IPS DF 4.7 (cell line): ENCODE data around the gene CUL4A.
"Not testable (repeated sequence)": the region's sequence is repeated elsewhere in the genome, so short reads cannot be mapped to it uniquely, and the experiment has no call there.

Experiments used
- DNase-seq: peaks from one replicate; pipeline ENCODE4 v3.0.0-alpha.2; 2013; ENCODE audit warnings: low spot score; ENCODE audit errors: extremely low read depth

CUL4A gene

DNA sequence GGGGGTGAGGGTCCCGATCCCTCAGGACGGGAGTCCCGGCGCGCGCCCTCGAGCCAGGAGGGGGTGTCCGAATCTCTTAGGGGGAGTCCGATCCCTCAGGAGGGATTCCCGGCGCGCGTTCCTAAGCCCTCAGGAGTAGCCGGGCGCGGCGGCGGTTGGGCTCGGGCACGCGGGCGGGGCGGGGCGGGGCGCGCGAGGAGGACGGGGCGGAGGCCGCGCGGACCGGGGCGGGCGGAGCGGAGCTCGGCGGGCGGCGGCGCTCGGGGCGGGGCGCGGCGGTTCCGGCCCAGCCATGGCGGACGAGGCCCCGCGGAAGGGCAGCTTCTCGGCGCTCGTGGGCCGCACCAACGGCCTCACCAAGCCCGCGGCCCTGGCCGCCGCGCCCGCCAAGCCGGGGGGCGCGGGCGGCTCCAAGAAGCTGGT is at the start of gene CUL4A:
TSS of gene CUL4A (plus strand) at position 278 of the 423 bp plus-strand sequence. CDS start at position 293, 15 bp downstream.
- DNase-seq: no peak

GRCh38 chr13:113159701-113160100 is 49.7 kb upstream of the CUL4A start:
- no peak for DNase-seq

GRCh38 chr13:113160983-113161382 is 48.4 kb upstream of the CUL4A start:
- no peak for DNase-seq

GRCh38 chr13:113161433-113161832 is 48.0 kb upstream of the CUL4A start:
- no peak for DNase-seq

DNA sequence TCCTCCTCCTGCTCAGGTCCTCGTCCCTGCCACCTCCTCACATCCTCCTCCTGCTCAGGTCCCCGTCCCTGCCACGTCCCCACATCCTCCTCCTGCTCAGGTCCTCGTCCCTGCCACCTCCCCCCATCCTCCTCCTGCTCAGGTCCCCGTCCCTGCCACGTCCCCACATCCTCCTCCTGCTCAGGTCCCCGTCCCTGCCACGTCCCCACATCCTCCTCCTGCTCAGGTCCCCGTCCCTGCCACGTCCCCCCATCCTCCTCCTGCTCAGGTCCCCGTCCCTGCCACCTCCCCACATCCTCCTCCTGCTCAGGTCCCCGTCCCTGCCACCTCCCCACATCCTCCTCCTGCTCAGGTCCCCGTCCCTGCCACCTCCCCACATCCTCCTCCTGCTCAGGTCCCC is 47.4 kb upstream of the CUL4A start:
- DNase-seq: not testable (repeated sequence)

DNA sequence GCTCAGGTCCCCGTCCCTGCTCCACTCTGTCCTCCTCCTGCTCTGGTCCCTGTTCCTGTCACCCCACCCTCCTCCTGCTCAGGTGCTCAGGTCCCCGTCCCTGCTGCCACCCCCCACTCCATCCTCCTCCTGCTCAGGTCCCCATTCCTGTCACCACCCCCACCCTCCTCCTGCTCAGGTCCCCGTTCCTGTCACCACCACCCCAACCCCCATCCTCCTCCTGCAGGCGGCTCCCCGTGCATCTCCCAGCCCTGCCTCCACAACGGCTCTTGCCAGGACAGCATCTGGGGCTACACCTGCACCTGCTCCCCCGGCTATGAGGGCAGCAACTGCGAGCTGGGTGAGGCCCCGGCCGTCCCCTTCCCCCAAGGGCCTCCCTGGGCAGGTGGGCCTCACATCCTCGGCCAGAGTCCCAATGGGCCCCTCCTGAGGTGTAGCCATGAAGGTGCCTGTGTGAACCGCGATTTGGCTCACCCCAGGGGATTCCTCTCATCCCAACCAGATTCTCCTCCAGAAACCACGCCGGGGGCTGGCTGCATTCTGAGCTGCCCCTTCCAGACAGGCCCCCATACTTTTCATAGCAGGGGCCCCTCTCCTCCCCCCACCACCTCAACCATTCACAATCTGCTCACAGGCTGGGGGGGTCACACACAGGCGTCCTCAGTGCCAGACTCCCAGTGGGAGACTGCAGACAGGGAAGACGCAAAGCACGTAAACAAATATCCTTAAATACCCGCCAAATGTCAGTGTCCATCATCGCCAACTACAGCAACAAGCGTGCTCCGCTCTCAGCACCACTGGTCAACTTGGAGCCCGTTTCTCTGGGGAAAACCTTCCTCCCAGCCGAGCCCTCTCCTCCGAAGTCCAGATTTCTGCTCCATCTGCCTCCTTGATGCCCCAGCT is 46.4 kb upstream of the CUL4A start:
- no peak for DNase-seq

DNA sequence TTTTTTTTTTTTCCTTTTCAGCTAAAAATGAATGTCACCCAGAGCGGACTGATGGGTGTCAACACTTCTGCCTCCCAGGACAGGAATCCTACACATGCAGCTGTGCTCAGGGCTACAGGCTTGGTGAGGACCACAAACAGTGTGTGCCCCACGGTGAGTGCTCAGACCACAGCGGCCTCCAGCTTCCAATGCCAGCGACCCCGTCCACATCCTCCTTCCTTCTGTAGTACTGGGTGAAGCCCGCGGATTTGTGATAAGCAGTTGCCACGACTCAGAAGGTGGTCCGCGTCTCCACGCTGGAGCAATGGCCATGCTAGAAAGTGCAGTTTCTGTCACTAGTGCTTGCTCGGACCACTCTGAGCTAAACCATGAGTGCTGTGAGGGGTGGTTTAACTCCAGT is 44.9 kb upstream of the CUL4A start:
- DNase-seq: no peak

DNA sequence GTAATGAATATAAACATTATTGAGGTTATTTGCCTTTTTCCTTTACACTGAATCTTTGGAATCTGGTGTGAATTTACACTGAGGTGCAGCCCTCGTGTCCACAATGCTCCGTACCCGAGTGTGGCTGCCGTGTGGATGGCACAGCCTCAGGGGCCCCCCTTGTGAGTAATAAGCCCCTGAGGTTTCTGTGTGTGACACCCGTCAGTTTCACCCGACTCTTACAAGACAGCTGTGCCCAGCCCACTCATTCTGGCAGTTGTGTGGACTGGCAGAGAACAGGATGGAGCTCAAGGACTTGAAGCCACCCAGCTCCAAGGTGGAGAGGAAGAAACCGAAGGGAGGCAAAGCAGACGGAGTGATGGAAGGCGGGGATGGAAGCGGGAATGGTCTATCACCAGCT is 43.1 kb upstream of the CUL4A start:
- DNase-seq: no peak

- no peak for DNase-seq
These were observed 42.7 kb upstream of the CUL4A start for GRCh38 chr13:113166681-113167080.

DNA sequence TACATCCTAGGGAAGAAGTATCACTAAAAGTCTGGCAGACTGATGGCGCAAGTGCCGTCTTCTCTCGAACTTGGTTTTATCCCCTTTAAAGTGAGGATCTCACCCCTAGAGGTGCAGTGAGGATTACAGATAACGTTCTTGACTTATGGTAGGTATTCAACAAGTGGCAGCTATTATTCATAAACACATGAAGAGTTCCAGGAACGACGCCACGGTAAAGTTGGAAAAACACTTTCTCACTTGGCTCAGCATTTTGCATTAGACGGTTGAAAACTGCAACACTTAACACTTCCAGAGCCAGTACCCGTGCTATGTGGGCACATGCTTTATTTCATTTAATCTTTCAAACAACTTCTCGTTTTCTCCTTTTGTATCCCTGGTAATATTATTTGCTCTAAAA is 42.3 kb upstream of the CUL4A start:
- DNase-seq: no peak

GRCh38 chr13:113167575-113167974 is 41.8 kb upstream of the CUL4A start:
- DNase-seq: no peak

DNA sequence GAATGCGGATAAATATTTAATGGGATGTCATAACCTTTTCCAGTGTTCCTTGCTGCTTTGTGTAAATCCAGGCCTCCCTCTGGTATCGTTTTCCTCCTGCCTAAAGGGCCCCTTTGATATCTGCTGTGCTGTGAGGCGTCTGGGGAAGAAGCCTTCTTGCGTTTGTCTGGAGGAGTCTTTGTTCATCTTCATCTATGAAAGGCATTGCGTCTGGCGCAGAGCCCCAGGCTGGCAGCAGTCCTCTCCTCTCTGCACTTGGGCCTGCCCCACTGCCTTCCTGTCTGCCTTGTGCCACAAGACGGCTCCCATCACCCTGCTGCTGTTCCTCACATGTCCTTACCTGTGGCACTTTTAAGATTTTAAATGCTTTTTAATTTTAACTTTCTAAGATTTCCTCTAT is 41.2 kb upstream of the CUL4A start:
- no peak for DNase-seq

DNA sequence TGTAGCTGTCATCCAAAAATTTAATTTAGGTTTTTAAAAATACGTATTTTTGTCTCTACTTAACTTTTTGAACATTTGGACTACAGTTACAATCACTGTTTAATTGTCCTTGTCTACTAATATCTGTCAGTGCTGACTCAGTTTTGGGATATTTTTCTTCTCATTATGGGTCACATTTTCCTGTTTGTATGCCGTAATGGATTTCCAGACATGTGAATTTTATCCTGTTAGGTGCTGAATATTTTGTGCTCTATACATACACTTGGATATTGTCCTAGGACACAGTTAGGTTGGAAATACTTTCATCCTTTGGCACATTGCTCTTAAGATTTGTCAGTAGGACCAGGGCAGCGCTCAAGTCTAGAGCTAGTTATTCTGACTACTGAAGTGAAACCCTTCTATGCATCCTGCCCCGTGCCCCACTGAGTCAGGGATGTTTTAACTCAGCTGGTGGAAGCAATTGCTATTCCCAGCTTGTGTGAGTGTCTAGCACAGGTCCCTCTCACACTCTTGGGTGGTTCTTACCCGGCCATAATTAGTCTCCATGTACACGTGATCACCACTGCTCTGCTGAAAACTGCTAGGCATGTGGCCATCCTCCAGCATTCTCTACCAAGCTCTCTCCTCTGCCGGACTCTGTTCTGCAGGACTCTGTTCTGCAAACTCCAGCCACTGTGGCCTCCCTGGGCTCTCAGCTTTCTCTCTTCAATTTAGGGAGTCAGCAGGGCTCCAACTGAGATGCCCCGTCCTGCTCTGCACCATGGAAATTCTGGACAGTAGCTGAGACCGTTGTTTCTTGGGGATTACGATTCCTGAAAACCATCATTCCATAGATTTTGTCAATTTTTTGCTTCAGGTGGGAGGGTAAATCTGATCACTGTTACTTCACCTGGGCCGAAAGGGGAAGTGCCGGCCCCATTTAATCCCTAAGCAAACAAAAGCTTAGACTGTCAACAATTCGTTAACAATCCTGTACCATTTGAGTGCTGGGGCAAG is 39.8 kb upstream of the CUL4A start:
- no peak for DNase-seq

- no peak for DNase-seq
These were observed 38.9 kb upstream of the CUL4A start for GRCh38 chr13:113170511-113170910.

GRCh38 chr13:113171250-113172125 is 37.9 kb upstream of the CUL4A start:
- no peak for DNase-seq

- no peak for DNase-seq
These were observed 36.9 kb upstream of the CUL4A start for GRCh38 chr13:113172419-113172926.

- no peak for DNase-seq
These were observed 33.1 kb upstream of the CUL4A start for GRCh38 chr13:113176280-113176679.

DNA sequence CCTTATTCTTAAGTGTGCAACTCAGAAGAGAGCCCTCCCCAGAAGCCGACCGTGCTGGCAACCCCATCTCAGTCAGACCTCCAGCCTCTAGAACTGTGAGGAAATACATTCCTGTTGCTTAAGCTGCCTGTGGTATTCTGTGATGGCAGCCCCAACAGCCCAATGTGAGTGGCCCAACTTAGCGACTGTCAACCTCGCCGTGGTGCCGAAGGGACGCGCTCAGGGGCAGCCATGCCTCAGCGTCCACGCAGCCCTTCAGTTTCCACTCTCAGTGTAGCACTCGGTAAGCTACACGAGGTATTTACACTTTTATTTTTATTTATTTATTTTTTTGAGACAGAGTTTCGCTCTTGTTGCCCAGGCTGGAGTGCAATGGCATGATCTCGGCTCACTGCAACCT is 32.6 kb upstream of the CUL4A start:
- no peak for DNase-seq

GRCh38 chr13:113178070-113178895 is 31.1 kb upstream of the CUL4A start:
- DNase-seq: no peak

- no peak for DNase-seq
These were observed 30.6 kb upstream of the CUL4A start for GRCh38 chr13:113178896-113179167.
